ENCODE measurements around the gene RBM4B.

RBM4B gene

GRCh38 chr11:66692446-66692845 is 14.8 kb upstream of the RBM4B start:
- FAIRE-seq (no peak), DNase-seq (ENCODE audit: insufficient read length) (no peak)
- TF ChIP-seq TAF1 (IDR thresholded peaks at IDR 0.05; ENCODE audit: borderline replicate concordance, low read depth, low read length) (no peak), POLR2A (IDR thresholded peaks at IDR 0.05; ENCODE audit: low read depth, low read length) (no peak), POLR2AphosphoS5 (IDR thresholded peaks at IDR 0.05; ENCODE audit: low read depth, low read length) (no peak)

DNA sequence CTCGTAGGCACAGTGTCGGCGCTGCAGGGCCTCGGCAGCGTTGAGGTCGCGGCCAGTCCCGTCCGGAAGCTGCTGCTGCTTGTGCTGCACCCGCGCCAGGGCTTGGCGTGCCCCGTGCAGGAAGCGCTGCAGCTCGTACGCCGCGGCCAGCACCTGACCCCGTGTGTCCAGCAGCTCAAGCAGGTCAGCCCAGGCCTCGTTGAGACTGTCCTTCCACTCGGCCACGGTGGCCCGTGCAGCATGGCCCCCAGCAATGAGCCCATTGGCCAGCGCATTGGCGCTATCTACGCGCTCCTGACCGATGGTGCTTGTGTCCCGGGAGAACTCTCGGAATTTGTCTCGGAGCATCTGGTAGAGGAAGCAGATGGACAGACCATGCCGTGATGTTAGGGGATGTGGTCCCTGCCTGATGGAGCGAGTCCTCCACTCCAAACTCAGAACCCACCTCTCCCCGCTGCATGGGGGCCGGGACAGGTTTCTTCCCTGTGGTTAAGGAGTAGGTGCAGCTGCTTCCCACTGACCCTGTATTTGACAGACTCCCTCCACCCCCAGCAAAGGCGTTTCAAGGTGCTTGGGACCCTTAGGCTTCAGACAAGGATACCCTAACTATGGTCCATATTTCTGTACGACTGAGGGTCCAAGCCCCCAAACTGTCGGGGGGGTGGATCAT is 13.8 kb upstream of the RBM4B start:
- no peak for DNase-seq (ENCODE audit: insufficient read length)
- FAIRE-seq = no peak
- TF ChIP-seq TAF1 (IDR thresholded peaks at IDR 0.05; ENCODE audit: borderline replicate concordance, low read depth, low read length) = no peak
- TF ChIP-seq POLR2A (IDR thresholded peaks at IDR 0.05; ENCODE audit: low read depth, low read length) = no peak
- no peak for TF ChIP-seq POLR2AphosphoS5 (IDR thresholded peaks at IDR 0.05; ENCODE audit: low read depth, low read length)

DNA sequence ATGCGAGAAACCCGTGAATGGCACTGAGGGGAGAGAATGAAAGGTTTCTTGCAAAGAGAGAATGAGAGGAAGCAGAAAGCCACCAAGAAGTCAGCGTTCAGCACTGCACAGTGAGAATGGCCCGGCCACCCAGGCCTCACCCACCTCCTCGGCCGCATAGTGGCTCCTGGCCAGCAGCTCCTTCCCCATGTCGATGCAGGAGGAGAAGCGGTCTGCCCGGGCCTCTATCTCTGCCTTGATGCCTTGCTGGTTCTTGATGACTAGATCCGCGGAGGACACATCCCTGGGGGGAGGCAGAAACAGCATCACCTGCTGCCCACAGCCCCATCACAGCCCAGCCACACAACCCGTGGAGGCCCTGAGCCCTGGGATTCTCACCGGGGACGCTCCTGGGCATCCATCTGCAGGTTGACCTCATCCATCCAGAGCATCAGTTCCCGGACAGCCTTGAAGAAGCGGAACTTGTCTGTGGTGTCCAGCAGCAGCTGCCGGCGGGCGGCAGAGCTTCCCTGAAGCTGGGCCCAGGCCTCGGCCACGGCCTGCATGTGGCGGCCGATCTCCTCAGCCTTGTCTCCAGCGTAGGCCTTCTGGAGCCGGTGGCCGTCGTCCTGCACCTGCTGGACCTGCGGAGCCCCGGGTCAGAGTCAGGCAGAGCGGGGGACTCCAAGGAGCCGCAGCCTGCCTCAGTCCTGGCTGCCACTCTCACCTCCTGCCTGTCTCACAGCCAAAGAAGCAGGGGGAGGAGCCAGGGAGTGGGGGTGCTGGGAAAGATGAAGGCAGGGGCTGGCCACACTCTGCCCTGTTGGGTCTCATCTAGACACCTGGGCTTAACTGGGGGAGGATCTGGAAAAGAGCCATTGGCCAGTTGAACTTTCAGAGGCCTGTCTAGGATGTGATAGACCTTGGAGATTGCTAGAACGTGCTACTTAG is 12.2 kb upstream of the RBM4B start:
- FAIRE-seq = no peak
- TF ChIP-seq POLR2A (IDR thresholded peaks at IDR 0.05; ENCODE audit: low read depth, low read length) (no peak), TAF1 (IDR thresholded peaks at IDR 0.05; ENCODE audit: borderline replicate concordance, low read depth, low read length) (no peak), POLR2AphosphoS5 (IDR thresholded peaks at IDR 0.05; ENCODE audit: low read depth, low read length) (no peak)
- DNase-seq (ENCODE audit: insufficient read length) = no peak

DNA sequence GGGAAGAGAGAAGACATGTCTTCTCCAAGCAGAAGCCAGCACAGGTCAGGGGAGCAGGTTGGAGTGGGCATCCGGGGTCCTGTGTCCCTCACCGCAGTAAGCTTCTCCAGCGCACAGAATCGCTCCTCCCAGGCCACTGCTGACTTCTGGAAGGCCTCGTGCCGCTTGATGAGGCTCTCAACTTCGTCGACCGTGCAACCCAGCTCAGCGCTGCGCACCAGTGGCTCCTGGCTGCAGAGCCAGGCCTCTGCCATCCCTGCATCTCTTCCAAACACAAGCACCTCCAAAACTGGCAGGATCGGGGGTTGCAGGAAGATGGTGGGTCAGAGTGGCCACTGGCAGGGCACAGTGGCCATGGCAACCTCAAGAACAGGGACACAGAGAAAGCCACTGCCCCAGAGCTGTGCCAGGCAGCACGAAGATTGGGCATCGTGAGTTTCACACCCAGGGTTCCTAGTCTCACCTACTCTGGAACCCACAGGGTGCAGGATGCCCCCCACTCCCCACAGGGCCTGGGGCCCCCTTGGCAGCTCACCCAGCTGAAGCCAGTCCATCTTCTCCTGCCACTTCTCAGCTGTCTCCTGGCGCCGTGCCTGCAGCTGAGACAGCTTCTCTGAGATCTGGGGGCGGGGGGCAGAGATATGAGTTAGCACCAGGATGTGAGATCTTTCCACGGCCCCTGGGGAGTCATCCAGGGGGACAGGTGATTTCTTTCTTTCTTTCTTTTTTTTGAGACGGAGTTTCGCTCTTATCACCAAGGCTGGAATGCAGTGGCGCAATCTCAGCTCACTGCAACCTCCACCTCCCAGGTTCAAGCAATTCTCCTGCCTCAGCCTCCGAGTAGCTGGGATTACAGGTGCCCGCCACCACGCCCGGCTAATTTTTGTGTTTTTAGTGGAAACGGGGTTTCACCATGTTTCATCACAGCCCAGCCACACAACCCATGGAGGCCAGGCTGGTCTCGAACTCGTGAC is 11.2 kb upstream of the RBM4B start:
- no peak for DNase-seq (ENCODE audit: insufficient read length)
- FAIRE-seq = no peak
- TF ChIP-seq POLR2A (IDR thresholded peaks at IDR 0.05; ENCODE audit: low read depth, low read length) (no peak), TAF1 (IDR thresholded peaks at IDR 0.05; ENCODE audit: borderline replicate concordance, low read depth, low read length) (no peak), POLR2AphosphoS5 (IDR thresholded peaks at IDR 0.05; ENCODE audit: low read depth, low read length) (no peak)

DNA sequence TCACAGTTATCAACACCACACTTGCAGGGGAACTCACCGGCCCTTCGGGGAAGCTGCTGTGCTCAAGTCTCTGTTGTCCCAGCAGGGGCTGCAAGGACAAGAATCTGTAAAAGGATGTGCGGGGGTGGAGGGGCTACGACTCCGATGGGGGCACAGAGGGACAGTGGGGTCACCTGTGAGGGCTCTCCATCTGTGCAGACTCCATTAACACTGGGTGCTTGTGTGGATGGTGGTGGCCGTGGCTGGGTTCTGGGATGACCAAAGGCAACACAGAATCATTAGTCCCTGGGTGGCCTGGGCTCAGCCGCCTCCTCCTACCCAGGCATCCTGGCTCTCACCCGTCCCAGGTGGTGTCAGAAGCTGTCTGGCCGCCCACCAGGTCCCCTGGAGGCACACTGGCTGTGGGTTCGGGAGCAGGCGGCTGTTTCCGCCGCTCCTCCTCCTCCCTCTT is 10.2 kb upstream of the RBM4B start:
- DNase-seq (ENCODE audit: insufficient read length) = no peak
- TF ChIP-seq POLR2A (IDR thresholded peaks at IDR 0.05; ENCODE audit: low read depth, low read length) (no peak), POLR2AphosphoS5 (IDR thresholded peaks at IDR 0.05; ENCODE audit: low read depth, low read length) (no peak), TAF1 (IDR thresholded peaks at IDR 0.05; ENCODE audit: borderline replicate concordance, low read depth, low read length) (no peak)
- FAIRE-seq = no peak

- FAIRE-seq (no peak), DNase-seq (ENCODE audit: insufficient read length) (no peak)
- no peak for TF ChIP-seq POLR2A (IDR thresholded peaks at IDR 0.05; ENCODE audit: low read depth, low read length)
- no peak for TF ChIP-seq TAF1 (IDR thresholded peaks at IDR 0.05; ENCODE audit: borderline replicate concordance, low read depth, low read length)
Observed at GRCh38 chr11:66686801-66687750, 9.4 kb upstream of the RBM4B start.

DNA sequence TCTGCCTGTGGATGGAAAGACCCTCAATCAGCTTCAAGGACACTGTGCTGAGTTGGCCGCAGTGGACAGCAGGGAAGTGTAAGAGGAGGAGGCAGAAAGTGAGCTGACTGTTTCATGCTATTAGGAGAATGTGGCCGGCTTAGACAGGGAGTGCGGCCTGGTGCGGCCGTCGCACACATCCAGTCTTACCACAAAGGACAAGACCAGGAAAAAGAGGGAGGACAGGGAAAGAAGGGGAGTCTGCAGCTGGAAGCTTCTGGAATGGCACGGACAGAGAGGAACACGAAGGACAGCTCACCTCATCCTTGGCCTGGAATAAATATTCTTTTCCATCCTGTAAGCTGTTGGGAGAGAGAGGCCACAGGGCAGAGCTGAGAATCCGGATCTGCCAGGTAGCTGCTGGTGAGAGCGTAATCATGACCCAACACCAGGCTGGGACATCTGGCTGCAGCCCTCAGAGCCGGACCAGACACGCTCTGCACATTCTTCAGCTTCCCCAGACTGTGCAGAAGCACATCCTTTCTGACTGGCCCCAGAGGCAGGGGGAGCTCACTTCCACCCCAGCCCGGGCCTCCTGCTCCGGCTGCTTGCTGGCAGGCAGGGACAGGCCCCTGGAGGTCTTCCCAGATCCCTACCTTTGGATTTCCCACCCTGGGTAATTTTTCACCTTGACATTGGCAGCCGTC is 8.6 kb upstream of the RBM4B start:
- FAIRE-seq = no peak
- TF ChIP-seq TAF1 (IDR thresholded peaks at IDR 0.05; ENCODE audit: borderline replicate concordance, low read depth, low read length) (no peak), POLR2A (IDR thresholded peaks at IDR 0.05; ENCODE audit: low read depth, low read length) (no peak), POLR2AphosphoS5 (IDR thresholded peaks at IDR 0.05; ENCODE audit: low read depth, low read length) (no peak)
- no peak for DNase-seq (ENCODE audit: insufficient read length)

- DNase-seq (ENCODE audit: insufficient read length) (no peak), FAIRE-seq (no peak)
Observed at GRCh38 chr11:66685276-66686099, 7.8 kb upstream of the RBM4B start.

DNA sequence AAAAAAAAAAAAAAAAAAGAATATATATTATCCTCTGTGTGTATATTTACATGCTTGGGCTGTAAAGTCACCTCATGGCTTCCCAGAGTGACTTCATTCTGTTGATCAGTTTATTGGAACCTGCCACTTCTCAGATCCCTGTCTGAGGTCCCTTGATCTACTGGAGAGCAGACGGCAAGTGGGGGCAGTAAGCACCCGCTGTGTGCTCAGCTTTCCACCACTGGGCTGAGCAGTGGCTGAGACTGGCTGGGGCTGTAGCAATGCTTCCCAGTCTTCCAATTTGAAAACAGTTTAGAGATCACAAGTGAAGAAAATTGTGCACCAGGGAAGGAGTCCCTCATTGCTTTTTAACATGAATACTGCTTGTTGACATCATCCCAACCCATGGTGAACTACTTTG is 6.9 kb upstream of the RBM4B start:
- TF ChIP-seq POLR2AphosphoS5 (IDR thresholded peaks at IDR 0.05; ENCODE audit: low read depth, low read length) = no peak
- no peak for TF ChIP-seq TAF1 (IDR thresholded peaks at IDR 0.05; ENCODE audit: borderline replicate concordance, low read depth, low read length)
- TF ChIP-seq POLR2A (IDR thresholded peaks at IDR 0.05; ENCODE audit: low read depth, low read length) = no peak
- FAIRE-seq = no peak
- DNase-seq (ENCODE audit: insufficient read length) = no peak

More at GRCh38 chr11:66685276-66686099, 7.8 kb upstream of the RBM4B start:
- TF ChIP-seq POLR2AphosphoS5 (IDR thresholded peaks at IDR 0.05; ENCODE audit: low read depth, low read length) = no peak
- TF ChIP-seq POLR2A (IDR thresholded peaks at IDR 0.05; ENCODE audit: low read depth, low read length) = no peak
- no peak for TF ChIP-seq TAF1 (IDR thresholded peaks at IDR 0.05; ENCODE audit: borderline replicate concordance, low read depth, low read length)
